HepG2 (cell line): ENCODE results near the gene SURF1.

Experiments used
- ARHGAP35 ChIP-seq: sonication (generic); formaldehyde crosslinking; IDR thresholded peaks from 2 replicates; pipeline ENCODE4 v1.9.0; 2022; ENCODE audit warnings: mild to moderate bottlenecking, inconsistent platforms, moderate library complexity, missing genetic modification reagents, borderline replicate concordance
- CENPX ChIP-seq: sonication (generic); formaldehyde crosslinking; IDR thresholded peaks from 2 replicates; pipeline ENCODE4 v1.9.0; 2021; ENCODE audit warnings: mild to moderate bottlenecking, missing genetic modification reagents, moderate library complexity
- ZBTB21 ChIP-seq: sonication (generic); formaldehyde crosslinking; IDR thresholded peaks from 2 replicates; pipeline ENCODE4 v1.4.0; 2020; ENCODE audit warnings: missing genetic modification reagents
- ZNF883 ChIP-seq: sonication (generic); formaldehyde crosslinking; IDR thresholded peaks from 2 replicates; pipeline ENCODE4 v1.5.1; 2020; ENCODE audit warnings: mild to moderate bottlenecking, missing genetic modification reagents; ENCODE audit errors: not compliant biosample characterization
- TF ChIP-seq, protein P1 (sequence below): sonication (generic); formaldehyde crosslinking; IDR thresholded peaks from 2 replicates; pipeline ENCODE4 v1.4.0; 2020; ENCODE audit warnings: mild to moderate bottlenecking, missing genetic modification reagents
- TF ChIP-seq, protein P2 (sequence below), 2 experiments: sonication (generic) in 1 of 2; formaldehyde crosslinking in 1 of 2; IDR thresholded peaks; 2 replicates each; pipeline versions ENCODE4 v1.5.1 to v1.6.1; 2011 to 2020; ENCODE audit warnings: borderline replicate concordance in 1 of 2, low read depth in 1 of 2, low read length in 1 of 2, mild to moderate bottlenecking in 1 of 2, missing genetic modification reagents in 1 of 2, moderate library complexity in 1 of 2
- TF ChIP-seq, protein P3 (sequence below): IDR thresholded peaks from 2 replicates; pipeline ENCODE4 v1.6.1; 2012; ENCODE audit warnings: inconsistent platforms

DNA sequence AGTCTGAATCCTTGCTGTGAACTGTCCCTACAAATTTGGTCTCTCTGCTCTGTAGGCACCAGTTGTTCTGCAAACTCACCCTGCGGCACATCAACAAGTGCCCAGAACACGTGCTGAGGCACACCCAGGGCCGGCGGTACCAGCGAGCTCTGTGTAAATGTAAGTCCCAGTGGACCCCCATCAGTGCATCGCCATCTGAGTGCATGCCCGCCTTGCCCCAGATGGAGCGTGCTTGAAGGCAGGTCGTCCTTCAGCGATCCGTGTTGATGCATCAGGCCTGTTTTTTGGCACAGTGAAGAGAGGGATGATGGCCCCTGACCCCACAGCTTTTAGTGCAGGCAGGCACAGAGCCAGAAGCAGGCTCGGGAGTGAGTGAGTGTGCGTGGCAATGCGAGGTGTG is 1.4 kb upstream of the SURF1 start:
- TF ChIP-seq ZBTB21 (CRISPR knock-in tag) (no peak), ZNF883 (CRISPR knock-in tag) (no peak), ARHGAP35 (CRISPR knock-in tag) (no peak), CENPX (no peak)
- TF ChIP-seq, protein P1, sequence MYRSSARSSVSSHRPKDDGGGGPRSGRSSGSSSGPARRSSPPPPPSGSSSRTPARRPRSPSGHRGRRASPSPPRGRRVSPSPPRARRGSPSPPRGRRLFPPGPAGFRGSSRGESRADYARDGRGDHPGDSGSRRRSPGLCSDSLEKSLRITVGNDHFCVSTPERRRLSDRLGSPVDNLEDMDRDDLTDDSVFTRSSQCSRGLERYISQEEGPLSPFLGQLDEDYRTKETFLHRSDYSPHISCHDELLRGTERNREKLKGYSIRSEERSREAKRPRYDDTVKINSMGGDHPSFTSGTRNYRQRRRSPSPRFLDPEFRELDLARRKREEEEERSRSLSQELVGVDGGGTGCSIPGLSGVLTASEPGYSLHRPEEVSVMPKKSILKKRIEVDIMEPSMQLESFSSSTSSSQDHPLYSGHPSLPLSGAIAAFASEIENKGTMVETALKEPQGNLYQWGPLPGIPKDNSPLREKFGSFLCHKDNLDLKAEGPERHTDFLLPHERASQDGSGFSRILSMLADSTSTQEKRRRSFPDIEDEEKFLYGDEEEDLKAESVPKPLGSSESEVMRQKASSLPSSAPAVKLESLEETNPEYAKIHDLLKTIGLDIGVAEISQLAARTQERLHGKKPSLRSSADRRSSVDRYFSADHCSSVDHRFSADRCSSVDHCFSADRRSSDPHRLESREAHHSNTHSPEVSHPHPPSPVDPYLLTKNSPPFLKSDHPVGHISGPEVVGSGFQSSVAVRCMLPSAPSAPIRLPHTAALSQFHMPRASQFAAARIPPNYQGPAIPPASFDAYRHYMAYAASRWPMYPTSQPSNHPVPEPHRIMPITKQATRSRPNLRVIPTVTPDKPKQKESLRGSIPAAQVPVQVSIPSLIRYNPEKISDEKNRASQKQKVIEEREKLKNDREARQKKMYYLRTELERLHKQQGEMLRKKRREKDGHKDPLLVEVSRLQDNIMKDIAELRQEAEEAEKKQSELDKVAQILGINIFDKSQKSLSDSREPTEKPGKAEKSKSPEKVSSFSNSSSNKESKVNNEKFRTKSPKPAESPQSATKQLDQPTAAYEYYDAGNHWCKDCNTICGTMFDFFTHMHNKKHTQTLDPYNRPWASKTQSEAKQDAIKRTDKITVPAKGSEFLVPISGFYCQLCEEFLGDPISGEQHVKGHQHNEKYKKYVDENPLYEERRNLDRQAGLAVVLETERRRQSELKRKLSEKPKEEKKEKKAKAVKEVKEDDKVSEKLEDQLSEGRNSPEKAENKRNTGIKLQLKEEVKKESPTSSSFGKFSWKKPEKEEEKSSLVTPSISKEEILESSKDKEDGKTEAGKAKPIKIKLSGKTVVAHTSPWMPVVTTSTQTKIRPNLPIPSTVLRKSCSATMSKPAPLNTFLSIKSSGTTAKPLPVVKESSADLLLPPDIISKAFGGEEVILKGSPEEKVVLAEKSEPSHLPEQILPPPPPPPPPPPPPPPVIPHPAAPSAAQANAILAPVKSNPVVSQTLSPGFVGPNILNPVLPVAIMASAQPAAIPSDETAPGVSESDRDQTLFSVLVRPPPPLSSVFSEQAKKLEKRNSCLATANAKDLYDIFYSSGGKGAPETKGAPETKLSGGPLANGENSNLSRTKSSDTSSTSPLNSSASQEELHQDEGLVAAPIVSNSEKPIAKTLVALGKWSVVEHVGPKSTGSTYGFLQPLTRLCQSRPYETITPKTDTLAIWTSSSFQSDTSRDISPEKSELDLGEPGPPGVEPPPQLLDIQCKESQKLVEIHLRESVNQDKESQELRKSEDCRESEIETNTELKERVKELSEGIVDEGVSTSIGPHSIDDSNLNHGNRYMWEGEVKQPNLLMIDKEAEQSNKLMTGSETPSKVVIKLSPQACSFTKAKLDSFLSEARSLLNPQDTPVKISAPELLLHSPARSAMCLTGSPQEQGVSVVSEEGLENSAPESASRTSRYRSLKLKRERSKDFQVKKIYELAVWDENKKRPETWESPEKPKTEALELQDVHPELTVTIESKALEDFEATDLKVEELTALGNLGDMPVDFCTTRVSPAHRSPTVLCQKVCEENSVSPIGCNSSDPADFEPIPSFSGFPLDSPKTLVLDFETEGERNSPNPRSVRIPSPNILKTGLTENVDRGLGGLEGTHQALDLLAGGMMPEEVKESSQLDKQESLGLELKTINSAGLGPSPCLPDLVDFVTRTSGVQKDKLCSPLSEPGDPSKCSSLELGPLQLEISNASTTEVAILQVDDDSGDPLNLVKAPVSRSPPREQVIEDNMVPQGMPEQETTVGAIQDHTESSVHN (CRISPR knock-in tag): no peak
- TF ChIP-seq, protein P2, sequence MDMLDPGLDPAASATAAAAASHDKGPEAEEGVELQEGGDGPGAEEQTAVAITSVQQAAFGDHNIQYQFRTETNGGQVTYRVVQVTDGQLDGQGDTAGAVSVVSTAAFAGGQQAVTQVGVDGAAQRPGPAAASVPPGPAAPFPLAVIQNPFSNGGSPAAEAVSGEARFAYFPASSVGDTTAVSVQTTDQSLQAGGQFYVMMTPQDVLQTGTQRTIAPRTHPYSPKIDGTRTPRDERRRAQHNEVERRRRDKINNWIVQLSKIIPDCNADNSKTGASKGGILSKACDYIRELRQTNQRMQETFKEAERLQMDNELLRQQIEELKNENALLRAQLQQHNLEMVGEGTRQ (IDR thresholded peaks at IDR 0.05; ENCODE audit: low read depth, low read length): no peak
- TF ChIP-seq, protein P2 (CRISPR knock-in tag; IDR thresholded peaks at IDR 0.05; ENCODE audit: borderline replicate concordance): no peak
- TF ChIP-seq, protein P3, sequence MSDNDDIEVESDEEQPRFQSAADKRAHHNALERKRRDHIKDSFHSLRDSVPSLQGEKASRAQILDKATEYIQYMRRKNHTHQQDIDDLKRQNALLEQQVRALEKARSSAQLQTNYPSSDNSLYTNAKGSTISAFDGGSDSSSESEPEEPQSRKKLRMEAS: no peak
